ENCODE results near the gene MARCO. TPM values are rescaled to one million over a fixed set of nuclear protein-coding genes. Genes with fewer than 3 reads are reported as not detected.

The MARCO gene
- total RNA-seq, 1 experiment from 2014 or later, result not detected

DNA sequence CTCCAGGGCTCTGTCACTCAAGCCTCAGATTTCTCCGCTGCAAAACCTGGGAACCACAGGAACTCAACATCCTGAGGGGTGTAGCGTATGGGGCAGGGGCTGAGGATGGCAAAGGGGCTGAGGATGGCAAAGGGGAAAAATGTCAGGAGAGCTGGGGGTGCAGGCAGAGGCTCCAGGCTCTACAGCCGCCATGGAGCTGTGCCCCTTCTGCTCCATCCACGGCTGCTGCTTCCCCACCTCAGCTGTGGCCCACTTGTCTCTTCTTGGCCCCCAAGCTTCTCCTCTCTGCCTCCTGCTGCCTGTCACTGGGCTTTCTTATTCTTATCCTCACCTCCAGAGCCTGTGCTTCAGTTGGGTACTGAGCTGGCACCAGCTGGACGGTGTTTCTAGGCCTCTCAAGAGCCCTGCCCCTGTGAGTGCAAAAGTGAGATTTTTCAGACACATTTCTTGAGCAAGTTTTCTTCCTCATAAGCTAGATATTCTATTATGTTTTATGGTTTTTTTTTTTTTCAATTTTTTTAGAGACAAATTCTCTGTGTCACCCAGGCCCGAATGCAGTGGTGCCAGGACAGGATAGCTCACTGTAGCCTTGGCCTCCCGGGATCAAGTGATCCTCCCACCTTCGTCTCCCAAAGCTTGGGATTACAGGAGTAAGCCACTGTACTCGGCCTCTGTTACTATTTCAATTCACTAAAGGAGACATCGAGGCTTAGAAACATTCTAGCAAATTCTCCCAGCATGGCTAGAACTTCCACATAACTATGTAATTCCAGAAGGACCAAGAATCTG is 49.0 kb downstream of the MARCO start:
- no peak overlapping the region for H3K27ac Mint-ChIP-seq
- no peak overlapping the region for H3K18ac ChIP-seq (ENCODE audit: insufficient read length, low read depth, low read length)
- H2AK5ac ChIP-seq (ENCODE audit: insufficient read length, low read length), result no peak overlapping the region
- H2BK12ac ChIP-seq (ENCODE audit: insufficient read length, low read depth, low read length), result no peak overlapping the region
- no peak overlapping the region for H4K91ac ChIP-seq (ENCODE audit: insufficient read length, low read depth, low read length)
- no peak overlapping the region for H4K5ac ChIP-seq (ENCODE audit: insufficient read length, low read depth, low read length)
- no peak overlapping the region for H3K27ac ChIP-seq (ENCODE audit: insufficient read length, low read depth, low read length)
- H2BK20ac ChIP-seq (ENCODE audit: low read depth, low read length, poor library complexity, severe bottlenecking), result no peak overlapping the region
- H3K9me3 ChIP-seq (ENCODE audit: control insufficient read depth, low read depth, low read length), result no peaks in the 10 kb centered on the region
- TF ChIP-seq, protein P1, sequence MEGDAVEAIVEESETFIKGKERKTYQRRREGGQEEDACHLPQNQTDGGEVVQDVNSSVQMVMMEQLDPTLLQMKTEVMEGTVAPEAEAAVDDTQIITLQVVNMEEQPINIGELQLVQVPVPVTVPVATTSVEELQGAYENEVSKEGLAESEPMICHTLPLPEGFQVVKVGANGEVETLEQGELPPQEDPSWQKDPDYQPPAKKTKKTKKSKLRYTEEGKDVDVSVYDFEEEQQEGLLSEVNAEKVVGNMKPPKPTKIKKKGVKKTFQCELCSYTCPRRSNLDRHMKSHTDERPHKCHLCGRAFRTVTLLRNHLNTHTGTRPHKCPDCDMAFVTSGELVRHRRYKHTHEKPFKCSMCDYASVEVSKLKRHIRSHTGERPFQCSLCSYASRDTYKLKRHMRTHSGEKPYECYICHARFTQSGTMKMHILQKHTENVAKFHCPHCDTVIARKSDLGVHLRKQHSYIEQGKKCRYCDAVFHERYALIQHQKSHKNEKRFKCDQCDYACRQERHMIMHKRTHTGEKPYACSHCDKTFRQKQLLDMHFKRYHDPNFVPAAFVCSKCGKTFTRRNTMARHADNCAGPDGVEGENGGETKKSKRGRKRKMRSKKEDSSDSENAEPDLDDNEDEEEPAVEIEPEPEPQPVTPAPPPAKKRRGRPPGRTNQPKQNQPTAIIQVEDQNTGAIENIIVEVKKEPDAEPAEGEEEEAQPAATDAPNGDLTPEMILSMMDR (conservative IDR thresholded peaks at IDR 0.05), result no peak
- DNase-seq, result no peak
- no peaks in the 10 kb centered on the region; a peak in 1 of 7 replicates for H3K36me3 Mint-ChIP-seq (ENCODE audit: insufficient read depth in 1 of 3, low read depth in 3 of 3)
- peaks cover 45% of the 10 kb centered on the region for H3K27me3 Mint-ChIP-seq (ENCODE audit: low read depth)
- no peaks in the 10 kb centered on the region for H3K4me1 Mint-ChIP-seq
- H3K27me3 ChIP-seq (ENCODE audit: insufficient read depth, low read length), result no peaks in the 10 kb centered on the region; the same call in 1 of the 2 replicates
- no peak overlapping the region for H2BK5ac ChIP-seq (ENCODE audit: insufficient read length, low read length)
- H3K9me3 Mint-ChIP-seq, result no peaks in the 10 kb centered on the region
- no peaks in the 10 kb centered on the region for H3K23me2 ChIP-seq (ENCODE audit: insufficient read length, low read depth, low read length, poor library complexity, severe bottlenecking)
- no peaks in the 10 kb centered on the region for H3K4me1 ChIP-seq (ENCODE audit: insufficient read depth, low read length)
- H4K20me1 ChIP-seq (ENCODE audit: control insufficient read depth, insufficient read depth, insufficient read length), result no peaks in the 10 kb centered on the region
- H3K23ac ChIP-seq (ENCODE audit: insufficient read length, low read depth, low read length), result no peak overlapping the region
- no peak overlapping the region for H3T11ph ChIP-seq (ENCODE audit: low read length)
- no peak overlapping the region for H4K8ac ChIP-seq (replicated peaks; ENCODE audit: insufficient read length, low read depth, low read length)
- no peak overlapping the region for H3K56ac ChIP-seq (ENCODE audit: insufficient read length, low read depth, low read length)
- no peak overlapping the region for H3K14ac ChIP-seq (ENCODE audit: insufficient read depth, low read length)
- H2AFZ ChIP-seq (ENCODE audit: low read length), result no peak overlapping the region
- no peak overlapping the region for H2BK15ac ChIP-seq (ENCODE audit: low read depth, low read length)
- no peaks in the 10 kb centered on the region for H3K79me2 ChIP-seq (ENCODE audit: insufficient read depth, low read length)
- WGBS (ENCODE audit: extremely low coverage, insufficient read length, low lambda C conversion rate), result no CpG with 5 or more reads among the region's 10 CpGs
- H3K79me1 ChIP-seq (ENCODE audit: insufficient read depth, low read depth, low read length, poor library complexity, severe bottlenecking), result no peaks in the 10 kb centered on the region
- no peak overlapping the region for H3K4me3 Mint-ChIP-seq
- no peak overlapping the region for H3K4me2 ChIP-seq (ENCODE audit: insufficient read depth, insufficient read length, low read length)
- no peak overlapping the region for H3K9ac ChIP-seq (ENCODE audit: extremely low read depth, insufficient read length, low read length)
- H3K4ac ChIP-seq (ENCODE audit: low read depth, low read length), result no peak overlapping the region
- no peak overlapping the region for H2BK120ac ChIP-seq (ENCODE audit: low read depth, low read length, poor library complexity, severe bottlenecking)
